Stimulated activated CD8-positive, alpha-beta memory T cell treated with anti-CD3 and anti-CD28 coated beads, Interleukin-7, amount 100 ng/mL, for 24 hours (primary cell): ENCODE measurements around the gene OCA2.

Experiments
- DNase-seq: peaks from one replicate; pipeline ENCODE4 v3.0.0-alpha.2; 2020; ENCODE audit warnings: low read depth

The OCA2 gene

GRCh38 chr15:28120359-28120640 lies 21.2 kb upstream of the OCA2 start:
- DNase-seq: no peak

GRCh38 chr15:28118531-28118930 lies 19.4 kb upstream of the OCA2 start:
- DNase-seq: no peak

- no peak for DNase-seq
These were observed 19.0 kb upstream of the OCA2 start for GRCh38 chr15:28118083-28118482.

- DNase-seq: no peak
These were observed 18.4 kb upstream of the OCA2 start for GRCh38 chr15:28117432-28117990.

GRCh38 chr15:28116521-28117431 lies 17.7 kb upstream of the OCA2 start:
- DNase-seq: no peak

- DNase-seq: no peak
These were observed 16.8 kb upstream of the OCA2 start for GRCh38 chr15:28115871-28116270.

GRCh38 chr15:28114721-28115622 lies 15.9 kb upstream of the OCA2 start:
- DNase-seq: no peak

GRCh38 chr15:28114114-28114455 lies 15.0 kb upstream of the OCA2 start:
- DNase-seq: no peak

GRCh38 chr15:28113394-28114113 lies 14.4 kb upstream of the OCA2 start:
- DNase-seq: no peak

GRCh38 chr15:28112962-28113361 lies 13.8 kb upstream of the OCA2 start:
- DNase-seq: no peak

- no peak for DNase-seq
These were observed 13.1 kb upstream of the OCA2 start for GRCh38 chr15:28112101-28112760.

GRCh38 chr15:28111543-28111942 lies 12.4 kb upstream of the OCA2 start:
- no peak for DNase-seq

- DNase-seq: no peak
These were observed 11.4 kb upstream of the OCA2 start for GRCh38 chr15:28110481-28110881.

GRCh38 chr15:28109626-28110455 lies 10.7 kb upstream of the OCA2 start:
- no peak for DNase-seq

GRCh38 chr15:28107904-28108275 lies 8.8 kb upstream of the OCA2 start:
- DNase-seq: no peak

GRCh38 chr15:28107111-28107903 lies 8.2 kb upstream of the OCA2 start:
- DNase-seq: no peak

GRCh38 chr15:28106294-28107110 lies 7.4 kb upstream of the OCA2 start:
- no peak for DNase-seq

- no peak for DNase-seq
These were observed 6.7 kb upstream of the OCA2 start for GRCh38 chr15:28105793-28106192.

GRCh38 chr15:28105224-28105791 lies 6.2 kb upstream of the OCA2 start:
- no peak for DNase-seq
